Panc1 (cell line): ENCODE measurements around the gene PDCD1. TPM values are rescaled to one million over a fixed set of nuclear protein-coding genes. Genes with fewer than 3 reads are reported as not detected.
"Not testable (repeated sequence)": the region's sequence is repeated elsewhere in the genome, so short reads cannot be mapped to it uniquely, and the experiment has no call there.

ENCODE experiments used
- ATAC-seq: fragments of 200-7000 bp; cut with Tn5 transposase; 2 replicates; pipeline ENCODE4 v1.9.1; 2020; ENCODE audit warnings: mild to moderate bottlenecking, moderate library complexity
- Bru-seq: library from RNA; stranded (reverse); fragments of 400-500 nt; gene quantifications from one replicate; lab custom pipeline; 2021; lab: Mats Ljungman, UMichigan
- BruChase-seq, 2 experiments: library from RNA; stranded (reverse); fragments of 400-500 nt; gene quantifications; one replicate each; lab custom pipeline; 2021; lab: Mats Ljungman, UMichigan
- BruUV-seq: library from RNA; stranded (reverse); fragments of 400-500 nt; replicated peaks from 2 replicates; lab custom pipeline; 2021; lab: Mats Ljungman, UMichigan
- CTCF ChIA-PET: fragments of 300-600 bp; sonication (Branson Sonifier 250); formaldehyde crosslinking; loops from one replicate; lab custom pipeline; 2022; ENCODE audit warnings: antibody characterized with exemption; lab: Charles Lee
- POLR2A ChIA-PET: fragments of 300-600 bp; sonication (Branson Sonifier 250); formaldehyde crosslinking; loops from one replicate; lab custom pipeline; 2022; ENCODE audit warnings: antibody characterized with exemption; lab: Charles Lee
- DNase-seq: peaks from one replicate; pipeline ENCODE4 v3.0.0-alpha.2; 2010; ENCODE audit warnings: low read depth, low spot score
- H3K27ac ChIP-seq: 2 replicates; pipeline ENCODE4 v1.5.1; 2011; ENCODE audit warnings: mild to moderate bottlenecking, low read length, inconsistent platforms
- H3K27me3 ChIP-seq: fragments of 200-500 bp; sonication (Bioruptor generic); 2 replicates; pipeline ENCODE4 v1.6.0; 2014; ENCODE audit warnings: low read length, inconsistent platforms; ENCODE audit not compliant: control insufficient read depth, insufficient read depth
- H3K36me3 ChIP-seq: fragments of 200-500 bp; sonication (Bioruptor generic); 2 replicates; pipeline ENCODE4 v1.5.1; 2014; ENCODE audit warnings: inconsistent platforms, mild to moderate bottlenecking, low read length, moderate library complexity; ENCODE audit not compliant: control insufficient read depth, insufficient read depth
- H3K4me1 ChIP-seq: 2 replicates; pipeline ENCODE4 v1.5.1; 2011; ENCODE audit warnings: inconsistent platforms, mild to moderate bottlenecking, low read length, moderate library complexity; ENCODE audit not compliant: control insufficient read depth, insufficient read depth
- H3K4me3 ChIP-seq, 2 experiments: 2 replicates each; pipeline ENCODE4 v1.5.1; 2011 to 2012; ENCODE audit warnings: low read depth in 2 of 2, low read length in 2 of 2, mild to moderate bottlenecking in 2 of 2, inconsistent platforms in 1 of 2, moderate library complexity in 1 of 2
- H3K9me3 ChIP-seq: fragments of 200-500 bp; sonication (Bioruptor generic); 2 replicates; pipeline ENCODE4 v1.5.1; 2014; ENCODE audit warnings: low read depth, mild to moderate bottlenecking, inconsistent platforms, low read length, moderate library complexity; ENCODE audit not compliant: control insufficient read depth, insufficient read depth
- POLR2AphosphoS5 ChIP-seq: IDR thresholded peaks from 2 replicates; pipeline ENCODE4 v1.6.1; 2012; ENCODE audit warnings: mild to moderate bottlenecking, low read depth, low read length, moderate library complexity
- SIN3A ChIP-seq: IDR thresholded peaks from 2 replicates; pipeline ENCODE4 v1.6.1; 2012; ENCODE audit warnings: low read depth, mild to moderate bottlenecking, low read length, moderate library complexity, borderline replicate concordance; ENCODE audit not compliant: insufficient read depth
- TCF7L2 ChIP-seq: IDR thresholded peaks from 2 replicates; pipeline ENCODE4 v1.6.1; 2011; ENCODE audit warnings: mild to moderate bottlenecking, low read depth, low read length, inconsistent platforms
- in situ Hi-C: cut with HindIII; loops from 2 replicates; pipeline ENCODE4 v1.10.0; 2016; ENCODE audit warnings: low sequenced_read_pairs, low pct_unique_long_range_greater_than_20kb
- intact Hi-C: fragments of 100-400 bp; cut with micrococcal nuclease; formaldehyde crosslinking; loops from one replicate; pipeline ENCODE4 v1.10.0; 2022; ENCODE audit not compliant: unreplicated experiment
- long read RNA-seq: library from polyadenylated mRNA; unstranded; transcript quantifications from one replicate; pipeline ENCODE4 v2.0.0, GENCODE V29; 2021; ENCODE audit not compliant: unreplicated experiment
- polyA plus RNA-seq: library from polyadenylated mRNA; unstranded; fragments of >200 nt; gene quantifications from one replicate; pipeline ENCODE4 v1.2.1, GENCODE V29; 2012; ENCODE audit warnings: missing spikeins; ENCODE audit not compliant: insufficient read length
- total RNA-seq: library from RNA; stranded (reverse); gene quantifications from one replicate; pipeline ENCODE4 v1.2.1, GENCODE V29; 2021; ENCODE audit not compliant: unreplicated experiment
- TF ChIP-seq, protein P1 (sequence below), 2 experiments: IDR thresholded peaks; 2 replicates each; pipeline ENCODE4 v1.6.1; 2011 to 2012; ENCODE audit warnings: low read depth in 2 of 2, control low read depth in 1 of 2, low read length in 1 of 2, mild to moderate bottlenecking in 1 of 2, moderate library complexity in 1 of 2; ENCODE audit not compliant: insufficient read depth in 1 of 2
- TF ChIP-seq, protein P2 (sequence below): fragments of 450-650 bp; IDR thresholded peaks from 2 replicates; pipeline ENCODE4 v1.5.1; 2017; ENCODE audit warnings: mild to moderate bottlenecking

Gene PDCD1
- total RNA-seq (0.15 TPM), Bru-seq, nascent RNA (percentile 8 among the genes with signal in this experiment), BruChase-seq, experiment 1, labeled RNA remaining after a 2-hour chase (not detected), BruChase-seq, experiment 2, labeled RNA remaining after a 6-hour chase (not detected)
- polyA plus RNA-seq = 0.29 TPM
- long read RNA-seq = 0 reads

DNA sequence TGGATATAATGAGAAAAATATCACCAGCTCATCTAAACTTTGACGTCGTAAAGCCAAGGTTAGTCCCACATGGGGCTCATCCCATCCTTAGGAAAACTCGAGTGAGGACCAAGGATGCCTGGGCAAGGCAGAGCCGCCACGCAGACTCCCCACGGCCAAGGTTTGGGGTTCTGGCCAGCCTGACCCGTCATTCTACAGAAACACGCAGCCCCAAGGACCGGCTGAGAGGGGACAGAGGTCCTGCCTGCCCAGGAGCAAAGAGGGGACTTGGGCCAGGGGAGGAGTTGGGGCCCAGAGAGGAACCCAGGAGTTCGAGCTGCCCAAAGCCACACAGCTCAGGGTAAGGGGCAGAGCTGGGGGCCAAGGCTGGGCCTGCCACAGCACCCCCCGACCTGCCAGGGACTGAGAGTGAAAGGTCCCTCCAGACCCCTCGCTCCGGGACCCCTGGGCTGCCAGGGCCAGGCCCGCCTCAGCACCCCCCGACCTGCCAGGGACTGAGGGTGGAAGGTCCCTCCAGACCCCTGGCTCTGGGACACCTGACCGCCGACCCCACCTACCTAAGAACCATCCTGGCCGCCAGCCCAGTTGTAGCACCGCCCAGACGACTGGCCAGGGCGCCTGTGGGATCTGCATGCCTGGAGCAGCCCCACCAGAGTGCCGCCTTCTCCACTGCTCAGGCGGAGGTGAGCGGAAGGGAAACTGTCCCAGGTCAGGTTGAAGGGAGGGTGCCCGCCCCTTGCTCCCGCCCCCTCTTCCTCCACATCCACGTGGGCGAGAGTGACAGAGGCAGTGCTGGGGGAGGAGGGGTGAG lies at the start of gene PDCD1:
PDCD1 (minus strand) TSS at position 689 of the 811 bp plus-strand sequence; CDS start at position 633, 56 bp downstream.
- intact Hi-C loops (no loop called here), in situ Hi-C loops (no loop called here)
- H3K4me3 ChIP-seq = no peak within 1 kb of the TSS; a peak in 1 of 4 replicates
- ATAC-seq (peak; percentile 15; the same call in 1 of the 2 replicates), DNase-seq (no peak)
- CTCF ChIA-PET = no interaction called here
- H3K27me3 ChIP-seq = no peaks in the 10 kb centered on the region
- BruUV-seq = no TSS peak
- POLR2A ChIA-PET = no interaction called here
- no peak within 1 kb of the TSS for H3K27ac ChIP-seq
- no peaks in the 10 kb centered on the region for H3K36me3 ChIP-seq
- TF ChIP-seq, protein P1, sequence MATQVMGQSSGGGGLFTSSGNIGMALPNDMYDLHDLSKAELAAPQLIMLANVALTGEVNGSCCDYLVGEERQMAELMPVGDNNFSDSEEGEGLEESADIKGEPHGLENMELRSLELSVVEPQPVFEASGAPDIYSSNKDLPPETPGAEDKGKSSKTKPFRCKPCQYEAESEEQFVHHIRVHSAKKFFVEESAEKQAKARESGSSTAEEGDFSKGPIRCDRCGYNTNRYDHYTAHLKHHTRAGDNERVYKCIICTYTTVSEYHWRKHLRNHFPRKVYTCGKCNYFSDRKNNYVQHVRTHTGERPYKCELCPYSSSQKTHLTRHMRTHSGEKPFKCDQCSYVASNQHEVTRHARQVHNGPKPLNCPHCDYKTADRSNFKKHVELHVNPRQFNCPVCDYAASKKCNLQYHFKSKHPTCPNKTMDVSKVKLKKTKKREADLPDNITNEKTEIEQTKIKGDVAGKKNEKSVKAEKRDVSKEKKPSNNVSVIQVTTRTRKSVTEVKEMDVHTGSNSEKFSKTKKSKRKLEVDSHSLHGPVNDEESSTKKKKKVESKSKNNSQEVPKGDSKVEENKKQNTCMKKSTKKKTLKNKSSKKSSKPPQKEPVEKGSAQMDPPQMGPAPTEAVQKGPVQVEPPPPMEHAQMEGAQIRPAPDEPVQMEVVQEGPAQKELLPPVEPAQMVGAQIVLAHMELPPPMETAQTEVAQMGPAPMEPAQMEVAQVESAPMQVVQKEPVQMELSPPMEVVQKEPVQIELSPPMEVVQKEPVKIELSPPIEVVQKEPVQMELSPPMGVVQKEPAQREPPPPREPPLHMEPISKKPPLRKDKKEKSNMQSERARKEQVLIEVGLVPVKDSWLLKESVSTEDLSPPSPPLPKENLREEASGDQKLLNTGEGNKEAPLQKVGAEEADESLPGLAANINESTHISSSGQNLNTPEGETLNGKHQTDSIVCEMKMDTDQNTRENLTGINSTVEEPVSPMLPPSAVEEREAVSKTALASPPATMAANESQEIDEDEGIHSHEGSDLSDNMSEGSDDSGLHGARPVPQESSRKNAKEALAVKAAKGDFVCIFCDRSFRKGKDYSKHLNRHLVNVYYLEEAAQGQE (IDR thresholded peaks at IDR 0.05; ENCODE audit: insufficient read depth in 1 of 2, low read depth in 2 of 2, low read length in 1 of 2) = no peak
- TF ChIP-seq SIN3A (no peak), TCF7L2 (no peak), POLR2AphosphoS5 (no peak)
- TF ChIP-seq, protein P2, sequence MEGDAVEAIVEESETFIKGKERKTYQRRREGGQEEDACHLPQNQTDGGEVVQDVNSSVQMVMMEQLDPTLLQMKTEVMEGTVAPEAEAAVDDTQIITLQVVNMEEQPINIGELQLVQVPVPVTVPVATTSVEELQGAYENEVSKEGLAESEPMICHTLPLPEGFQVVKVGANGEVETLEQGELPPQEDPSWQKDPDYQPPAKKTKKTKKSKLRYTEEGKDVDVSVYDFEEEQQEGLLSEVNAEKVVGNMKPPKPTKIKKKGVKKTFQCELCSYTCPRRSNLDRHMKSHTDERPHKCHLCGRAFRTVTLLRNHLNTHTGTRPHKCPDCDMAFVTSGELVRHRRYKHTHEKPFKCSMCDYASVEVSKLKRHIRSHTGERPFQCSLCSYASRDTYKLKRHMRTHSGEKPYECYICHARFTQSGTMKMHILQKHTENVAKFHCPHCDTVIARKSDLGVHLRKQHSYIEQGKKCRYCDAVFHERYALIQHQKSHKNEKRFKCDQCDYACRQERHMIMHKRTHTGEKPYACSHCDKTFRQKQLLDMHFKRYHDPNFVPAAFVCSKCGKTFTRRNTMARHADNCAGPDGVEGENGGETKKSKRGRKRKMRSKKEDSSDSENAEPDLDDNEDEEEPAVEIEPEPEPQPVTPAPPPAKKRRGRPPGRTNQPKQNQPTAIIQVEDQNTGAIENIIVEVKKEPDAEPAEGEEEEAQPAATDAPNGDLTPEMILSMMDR = no peak
- H3K4me1 ChIP-seq = peaks cover 8% of the 10 kb centered on the region; the same call in 1 of the 2 replicates
- H3K9me3 ChIP-seq = no peaks in the 10 kb centered on the region

DNA sequence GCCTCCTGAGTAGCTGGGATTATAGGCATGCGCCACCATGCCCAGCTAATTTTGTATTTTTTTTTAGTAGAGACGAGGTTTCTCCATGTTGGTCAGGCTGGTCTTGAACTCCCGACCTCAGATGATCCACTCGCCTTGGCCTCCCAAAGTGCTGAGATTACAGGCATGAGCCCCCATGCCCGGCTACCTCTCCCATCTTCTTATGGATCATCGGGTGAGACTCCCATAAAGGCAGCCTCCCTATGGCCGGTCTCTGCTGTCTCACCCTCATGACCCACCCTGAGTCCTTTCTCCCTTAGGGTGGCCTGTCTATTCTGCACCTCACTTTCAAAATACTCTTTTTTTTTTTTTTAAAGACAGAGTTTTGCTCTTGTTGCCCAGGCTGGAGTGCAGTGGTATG lies 49.1 kb upstream of the PDCD1 start:
- H3K27ac ChIP-seq, ATAC-seq, BruUV-seq, H3K27me3 ChIP-seq, H3K4me3 ChIP-seq, CTCF ChIA-PET, H3K9me3 ChIP-seq, H3K36me3 ChIP-seq, POLR2A ChIA-PET, in situ Hi-C loops, H3K4me1 ChIP-seq, DNase-seq, intact Hi-C loops: not testable (repeated sequence)
